ENCODE measurements around the gene MARCHF10.
"Not testable (repeated sequence)": the region's sequence is repeated elsewhere in the genome, so short reads cannot be mapped to it uniquely, and the experiment has no call there.

Gene MARCHF10

GRCh38 chr17:62704381-62704971 lies 103.6 kb downstream of the MARCHF10 start:
- H3K4me3 ChIP-seq (ENCODE audit: low read length), result peak overlapping the region; percentile 49
- no peak for TF ChIP-seq ZNF274 (IDR thresholded peaks at IDR 0.05; ENCODE audit: low read depth, low read length)

- no peak for TF ChIP-seq ZNF274 (IDR thresholded peaks at IDR 0.05; ENCODE audit: low read depth, low read length)
Observed at GRCh38 chr17:62703776-62704380, 104.2 kb downstream of the MARCHF10 start.

DNA sequence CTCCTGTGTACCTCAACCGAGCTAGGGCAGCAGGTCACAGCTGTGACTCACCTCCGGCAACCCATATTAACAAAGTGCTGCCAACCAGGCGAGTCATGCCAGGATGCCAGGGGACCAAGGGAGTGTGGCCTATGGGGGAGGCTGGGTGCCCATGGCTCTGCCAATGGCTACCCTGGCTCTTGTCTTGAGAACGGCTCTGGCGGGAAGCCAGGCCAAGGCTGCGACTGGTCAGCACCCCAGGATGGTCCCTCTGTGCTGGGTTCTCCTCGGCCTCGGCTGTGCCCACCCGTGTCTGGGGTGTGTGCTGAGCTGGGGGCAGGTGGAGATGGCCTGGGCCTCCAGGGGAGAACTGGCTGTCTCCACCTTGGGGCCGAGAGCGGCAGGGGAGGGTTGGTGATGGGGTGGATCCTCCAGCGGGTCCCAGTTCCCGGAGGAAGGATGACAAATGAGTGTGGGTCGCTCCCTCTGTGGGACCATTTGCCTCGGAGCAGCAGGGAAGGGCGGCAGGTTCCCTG lies 104.8 kb downstream of the MARCHF10 start:
- no peak overlapping the region for H3K4me3 ChIP-seq (ENCODE audit: low read length)
- TF ChIP-seq ZNF274 (IDR thresholded peaks at IDR 0.05; ENCODE audit: low read depth, low read length), result no peak

More at GRCh38 chr17:62703776-62704380, 104.2 kb downstream of the MARCHF10 start:
- peak overlapping the region; percentile 49 for H3K4me3 ChIP-seq (ENCODE audit: low read length)

DNA sequence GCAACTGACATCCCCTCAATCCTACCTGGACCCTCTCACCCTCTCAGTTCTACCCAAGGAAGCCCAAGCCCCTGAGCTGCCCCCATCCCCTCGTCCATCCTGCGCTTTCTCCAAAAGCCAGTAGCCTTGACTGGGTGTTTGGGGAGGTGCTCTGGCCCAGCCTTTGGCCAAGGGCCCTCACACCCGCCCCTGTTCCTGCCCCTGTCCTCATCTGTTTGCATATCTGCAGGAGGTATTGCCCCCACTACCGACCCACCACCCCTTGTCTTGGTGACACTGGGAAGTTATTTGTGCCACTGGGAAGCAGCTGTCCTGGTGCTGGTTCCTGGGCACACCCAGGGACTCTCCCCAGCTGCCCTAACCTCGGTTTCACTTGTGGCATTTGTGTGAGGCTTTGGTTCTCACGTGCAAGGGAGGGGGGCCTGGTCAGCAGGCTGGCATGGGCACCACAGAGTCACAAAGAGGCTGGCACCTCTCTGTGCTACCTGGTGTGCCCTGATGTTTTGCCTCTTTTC lies 105.3 kb downstream of the MARCHF10 start:
- no peak overlapping the region for H3K4me3 ChIP-seq (ENCODE audit: low read length)
- TF ChIP-seq ZNF274 (IDR thresholded peaks at IDR 0.05; ENCODE audit: low read depth, low read length), result no peak

- H3K4me3 ChIP-seq (ENCODE audit: low read length), result no peak overlapping the region
- no peak for TF ChIP-seq ZNF274 (IDR thresholded peaks at IDR 0.05; ENCODE audit: low read depth, low read length)
Observed at GRCh38 chr17:62701706-62702085, 106.4 kb downstream of the MARCHF10 start.

DNA sequence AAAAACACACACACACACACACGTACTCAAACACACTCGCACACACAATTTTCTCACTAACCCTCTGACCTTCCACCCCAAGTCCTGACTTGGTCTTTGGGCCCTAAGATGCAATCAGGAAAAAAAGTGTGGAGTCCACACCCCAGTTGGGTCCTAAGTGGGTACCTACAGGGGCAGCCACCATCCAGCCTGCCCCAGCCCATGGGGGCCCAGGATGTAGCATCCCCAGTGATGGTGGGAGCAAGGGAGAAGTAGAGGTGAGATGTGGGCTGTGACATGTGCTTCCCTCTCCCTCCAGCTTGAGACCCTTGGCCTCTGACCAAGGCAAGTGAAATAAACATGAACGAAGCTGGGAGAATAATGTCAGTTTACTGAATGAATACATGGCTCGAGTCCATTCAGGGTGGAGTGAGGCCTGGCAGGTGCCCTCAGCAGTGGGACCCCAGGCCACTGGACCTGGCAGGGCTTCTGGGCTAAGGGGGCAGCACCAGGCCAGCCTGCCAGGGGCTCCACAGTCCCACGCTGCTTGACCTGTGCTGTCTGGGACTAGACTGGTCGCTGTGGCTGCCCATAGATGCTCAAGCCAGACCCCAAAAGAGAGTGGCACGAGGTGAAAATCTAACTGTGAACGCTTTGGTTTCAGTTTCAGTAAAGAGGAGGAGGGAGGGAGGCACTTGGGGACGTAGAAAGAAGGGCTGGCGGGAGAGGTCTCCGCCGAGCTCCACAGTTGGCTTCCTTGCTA lies 107.0 kb downstream of the MARCHF10 start:
- TF ChIP-seq ZNF274 (IDR thresholded peaks at IDR 0.05; ENCODE audit: low read depth, low read length), result no peak
- no peak overlapping the region for H3K4me3 ChIP-seq (ENCODE audit: low read length)

DNA sequence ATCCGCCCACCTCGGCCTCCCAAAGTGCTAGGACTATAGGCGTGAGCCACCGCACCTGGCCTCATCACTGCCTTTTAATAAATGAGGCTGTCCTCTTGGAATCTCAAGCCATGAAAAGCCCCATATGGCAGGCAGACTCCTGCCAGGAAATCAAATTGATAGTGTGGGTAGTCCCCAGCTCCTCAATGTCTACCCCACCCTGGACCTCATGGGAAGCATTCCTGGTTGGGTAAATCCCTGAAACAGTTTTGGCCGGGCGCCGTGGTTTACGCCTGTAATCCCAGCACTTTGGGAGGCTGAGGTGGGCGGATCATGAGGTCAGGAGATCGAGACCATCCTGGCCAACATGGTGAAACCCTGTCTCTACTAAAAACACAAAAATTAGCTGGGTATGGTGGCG lies 109.7 kb downstream of the MARCHF10 start:
- H3K4me3 ChIP-seq (ENCODE audit: low read length), result not testable (repeated sequence)

- no peak overlapping the region for H3K4me3 ChIP-seq (ENCODE audit: low read length)
- TF ChIP-seq ZNF274 (IDR thresholded peaks at IDR 0.05; ENCODE audit: low read depth, low read length), result no peak
Observed at GRCh38 chr17:62696726-62697490, 111.2 kb downstream of the MARCHF10 start.

DNA sequence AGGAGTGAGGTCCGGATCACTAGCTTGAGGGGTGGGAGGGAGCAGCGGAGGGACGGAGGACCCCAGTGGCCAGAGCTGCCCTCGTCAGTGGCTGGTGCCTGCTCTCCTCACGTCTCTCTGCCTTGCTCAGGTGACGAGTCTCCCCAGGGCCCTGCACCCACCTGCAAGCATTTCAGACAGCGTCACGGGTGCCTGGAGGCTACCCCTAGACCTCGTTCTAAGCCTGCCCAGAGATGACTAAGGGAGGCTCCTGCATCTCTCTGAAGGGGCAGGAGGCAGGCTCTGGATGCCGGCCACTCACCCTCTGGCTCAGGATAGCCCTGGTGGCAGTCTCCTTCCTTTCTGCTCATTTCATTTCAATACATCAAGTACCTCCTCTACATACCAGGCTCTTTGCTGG lies 111.9 kb downstream of the MARCHF10 start:
- no peak overlapping the region for H3K4me3 ChIP-seq (ENCODE audit: low read length)
- TF ChIP-seq ZNF274 (IDR thresholded peaks at IDR 0.05; ENCODE audit: low read depth, low read length), result no peak

DNA sequence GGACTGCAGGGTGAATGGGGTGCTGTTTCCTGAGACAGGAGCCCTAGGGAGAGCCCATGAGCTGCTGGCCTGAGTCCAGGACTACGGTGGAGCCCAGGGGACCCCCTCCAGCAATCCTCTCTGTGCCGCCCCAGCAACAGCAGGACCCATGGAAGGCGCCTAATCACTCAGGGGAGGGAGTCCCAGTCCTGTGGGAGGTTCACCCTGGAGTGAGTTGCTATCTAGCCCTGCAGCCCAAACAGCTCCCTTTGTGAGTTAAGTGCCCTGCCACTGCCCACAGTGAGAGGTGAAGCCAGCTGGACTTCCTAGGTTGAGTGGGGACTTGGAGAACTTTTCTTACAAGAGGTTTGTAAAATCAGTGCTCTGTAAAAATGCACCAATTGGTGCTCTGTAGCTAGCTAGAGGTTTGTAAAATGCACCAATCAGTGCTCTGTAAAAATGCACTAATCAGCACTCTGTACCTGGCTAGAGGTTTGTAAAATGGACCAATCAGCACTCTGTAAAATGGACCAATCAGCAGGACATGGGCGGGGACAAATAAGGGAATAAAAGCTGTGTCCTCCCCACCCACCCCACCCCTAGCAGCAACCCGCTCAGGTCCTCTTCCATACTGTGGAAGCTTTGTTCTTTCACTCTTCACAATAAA lies 112.9 kb downstream of the MARCHF10 start:
- H3K4me3 ChIP-seq (ENCODE audit: low read length), result not testable (repeated sequence)

- TF ChIP-seq ZNF274 (IDR thresholded peaks at IDR 0.05; ENCODE audit: low read depth, low read length), result no peak
- no peak overlapping the region for H3K4me3 ChIP-seq (ENCODE audit: low read length)
Observed at GRCh38 chr17:62693616-62694409, 114.3 kb downstream of the MARCHF10 start.

DNA sequence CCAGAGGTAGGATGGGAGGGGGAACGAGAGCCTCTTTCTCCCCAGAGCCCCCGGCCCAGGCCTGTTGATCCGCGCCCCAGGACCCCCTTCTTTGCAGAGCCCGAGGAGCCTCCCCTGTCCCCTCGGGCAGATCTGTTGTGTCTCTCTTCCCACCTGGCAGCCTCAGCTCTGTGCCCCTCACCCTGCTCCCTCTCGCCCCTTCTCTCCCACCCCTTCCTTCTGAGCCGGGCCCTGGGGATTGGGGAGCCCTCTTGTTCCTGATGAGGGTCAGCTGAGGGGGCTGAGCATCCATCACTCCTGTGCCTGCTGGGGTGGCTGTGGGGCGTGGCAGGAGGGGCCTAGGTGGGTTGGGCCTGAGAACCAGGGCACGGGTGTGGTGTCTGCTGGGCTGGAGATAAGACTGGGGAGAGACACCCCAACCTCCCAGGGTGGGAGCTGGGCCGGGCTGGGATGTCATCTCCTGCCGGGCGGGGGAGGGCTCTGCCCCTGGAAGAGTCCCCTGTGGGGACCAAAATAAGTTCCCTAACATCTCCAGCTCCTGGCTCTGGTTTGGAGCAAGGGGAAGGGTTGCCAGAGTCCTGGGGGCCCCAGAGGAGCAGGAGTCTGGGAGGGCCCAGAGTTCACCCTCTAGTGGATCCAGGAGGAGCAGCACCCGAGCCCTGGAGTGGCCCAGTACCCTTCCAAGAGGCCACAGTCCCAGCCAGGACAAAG lies 115.2 kb downstream of the MARCHF10 start:
- no peak for TF ChIP-seq ZNF274 (IDR thresholded peaks at IDR 0.05; ENCODE audit: low read depth, low read length)
- H3K4me3 ChIP-seq (ENCODE audit: low read length), result no peak overlapping the region

All from GM08714 (cell line).